GM06990 (cell line): ENCODE results near the gene ACP4.
A peak's percentile ranks its signal among the peaks of the same experiment; 100 is the strongest.

Experiments
- DNase-seq: peaks from one replicate; pipeline ENCODE4 v3.0.0-alpha.2; 2011; ENCODE audit not compliant: insufficient read length; ENCODE audit errors: extremely low read depth
- H3K27me3 ChIP-seq: replicated peaks from 2 replicates; pipeline ENCODE4 v1.6.0; 2011; ENCODE audit warnings: low read length; ENCODE audit not compliant: control insufficient read depth, insufficient read depth
- H3K36me3 ChIP-seq: 2 replicates; pipeline ENCODE4 v1.5.1; 2011; ENCODE audit warnings: low read length; ENCODE audit not compliant: control insufficient read depth, insufficient read depth
- H3K4me3 ChIP-seq: replicated peaks from 2 replicates; pipeline ENCODE4 v1.5.1; 2011; ENCODE audit warnings: low read depth, mild to moderate bottlenecking, control low read depth, low read length
- CTCF ChIP-seq: IDR thresholded peaks from 2 replicates; pipeline ENCODE4 v1.5.1; 2011; ENCODE audit warnings: low read length, control low read depth, mild to moderate bottlenecking, inconsistent platforms; ENCODE audit not compliant: insufficient read depth, poor library complexity, severe bottlenecking

The ACP4 gene

GRCh38 chr19:50784710-50785109 is 5.5 kb upstream of the ACP4 start:
- DNase-seq, result no peak
- TF ChIP-seq CTCF, result no peak

DNA sequence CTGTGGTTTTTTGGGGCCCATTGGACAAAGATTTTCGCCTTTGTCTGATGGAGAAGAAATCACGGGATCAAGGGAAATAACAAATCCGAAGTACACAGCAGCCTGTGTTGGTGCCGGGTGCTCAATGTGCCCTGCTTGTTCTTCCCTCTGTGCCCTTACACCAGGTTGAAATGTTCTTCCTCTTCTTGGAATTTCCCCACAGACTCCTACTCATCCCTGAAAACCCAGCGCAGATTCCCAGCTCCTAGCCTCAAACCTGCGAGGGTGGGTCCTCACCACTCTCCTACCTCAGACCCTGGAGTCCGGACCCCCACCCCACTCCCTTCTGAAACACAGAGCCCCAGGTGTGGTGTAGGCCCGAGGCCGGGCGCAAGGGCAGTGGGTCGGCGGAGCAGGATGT is 4.9 kb upstream of the ACP4 start:
- Histone ChIP-seq H3K36me3 (no peaks in the 10 kb centered on the region), H3K4me3 (no peak overlapping the region), H3K27me3 (no peaks in the 10 kb centered on the region)
- no peak for DNase-seq
- no peak for TF ChIP-seq CTCF

More at GRCh38 chr19:50784710-50785109, 5.5 kb upstream of the ACP4 start:
- Histone ChIP-seq H3K4me3 (no peak overlapping the region), H3K36me3 (no peaks in the 10 kb centered on the region), H3K27me3 (no peaks in the 10 kb centered on the region)

GRCh38 chr19:50790922-50791467 is 780 bp downstream of the ACP4 start:
- DNase-seq, result no peak
- TF ChIP-seq CTCF, result no peak
- Histone ChIP-seq H3K27me3 (no peaks in the 10 kb centered on the region), H3K36me3 (peaks cover 5% of the 10 kb centered on the region), H3K4me3 (no peak overlapping the region)

DNA sequence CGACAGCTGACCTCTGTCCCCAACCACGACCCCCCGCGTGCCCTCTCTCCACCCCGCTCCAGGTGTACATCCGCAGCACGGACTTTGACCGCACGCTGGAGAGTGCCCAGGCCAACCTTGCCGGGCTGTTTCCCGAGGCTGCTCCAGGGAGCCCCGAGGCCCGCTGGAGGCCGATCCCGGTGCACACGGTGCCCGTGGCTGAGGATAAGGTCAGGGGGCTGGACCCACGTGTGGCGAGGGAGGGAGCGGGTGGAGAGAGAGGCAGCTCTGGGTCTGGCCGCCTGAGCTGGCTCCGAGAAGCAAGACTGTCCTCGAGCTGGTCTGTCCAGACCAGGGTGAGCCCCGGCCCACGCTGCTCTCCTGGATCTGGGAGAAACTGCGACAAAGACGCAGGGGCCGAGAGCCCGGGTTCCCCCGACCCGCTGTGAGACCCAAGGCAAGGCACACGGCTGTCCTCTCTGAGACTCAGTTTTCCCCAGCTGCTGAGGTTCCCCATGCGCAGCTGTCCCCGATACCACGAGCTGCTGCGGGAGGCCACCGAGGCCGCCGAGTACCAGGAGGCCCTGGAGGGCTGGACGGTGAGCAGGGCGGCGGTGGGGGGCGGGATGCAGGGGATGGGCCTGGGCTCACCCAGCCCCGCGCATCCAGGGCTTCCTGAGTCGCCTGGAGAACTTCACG is 1.5 kb downstream of the ACP4 start:
- DNase-seq, result peak; percentile 31
- Histone ChIP-seq H3K4me3 (no peak overlapping the region), H3K36me3 (peaks cover 5% of the 10 kb centered on the region), H3K27me3 (no peaks in the 10 kb centered on the region)
- TF ChIP-seq CTCF, result no peak

DNA sequence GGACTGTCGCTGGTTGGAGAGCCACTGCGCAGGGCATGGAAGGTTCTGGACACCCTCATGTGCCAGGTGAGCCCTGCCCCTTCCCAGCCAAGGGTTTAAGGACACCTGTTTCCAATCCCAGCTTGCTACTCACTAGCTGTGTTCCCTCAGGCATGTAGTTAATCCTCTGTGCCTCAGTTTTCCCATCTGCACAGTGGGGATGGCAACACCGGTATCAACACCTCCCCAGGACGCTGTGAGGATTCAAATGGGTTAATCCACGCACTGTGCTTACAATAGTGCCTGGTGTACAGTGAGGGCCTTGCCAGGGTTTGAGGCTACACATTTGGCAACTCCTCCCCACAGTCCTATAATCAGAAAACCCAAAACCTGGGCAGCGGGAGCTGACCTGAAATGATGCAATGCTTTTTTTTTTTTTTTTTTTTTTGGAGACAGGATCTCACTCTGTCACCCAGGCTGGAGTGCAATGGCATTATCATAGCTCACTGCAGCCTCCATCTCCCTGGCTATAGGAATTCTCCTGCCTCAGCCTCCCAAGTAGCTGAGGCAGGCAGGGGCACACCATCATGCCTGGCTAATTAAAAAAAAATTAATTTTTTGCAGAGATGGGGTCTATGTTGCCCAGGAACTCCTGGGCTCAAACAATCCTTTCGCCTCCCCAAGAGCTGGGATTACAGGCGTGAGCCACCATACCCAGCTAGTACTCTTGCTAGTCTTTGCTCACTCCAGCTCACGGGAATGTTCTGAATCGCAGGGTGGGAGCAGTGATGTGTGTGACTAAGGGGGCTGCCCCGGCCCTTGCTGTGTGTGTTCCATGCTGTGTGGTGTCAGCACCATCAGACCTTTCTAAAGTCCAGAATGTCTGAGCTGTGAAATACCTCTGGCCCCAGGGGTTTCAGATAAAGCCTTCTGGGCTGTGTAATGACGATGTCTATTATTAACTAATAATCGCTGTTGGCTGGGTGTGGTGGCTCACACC is 2.3 kb downstream of the ACP4 start:
- TF ChIP-seq CTCF, result no peak
- no peak overlapping the region for H3K4me3 ChIP-seq
- no peaks in the 10 kb centered on the region for H3K27me3 ChIP-seq
- peaks cover 10% of the 10 kb centered on the region for H3K36me3 ChIP-seq
- DNase-seq, result no peak
